NCI-H2171 treated with DMSO at 0.1 percent for 48 hours (cell line): Measurements from ENCODE around the gene PNRC1.
"Not testable (repeated sequence)": the region's sequence is repeated elsewhere in the genome, so short reads cannot be mapped to it uniquely, and the experiment has no call there.

Source experiments
- DNase-seq: peaks from one replicate; lab custom pipeline; 2025; lab: John Stamatoyannopoulos, UW

The PNRC1 gene

DNA sequence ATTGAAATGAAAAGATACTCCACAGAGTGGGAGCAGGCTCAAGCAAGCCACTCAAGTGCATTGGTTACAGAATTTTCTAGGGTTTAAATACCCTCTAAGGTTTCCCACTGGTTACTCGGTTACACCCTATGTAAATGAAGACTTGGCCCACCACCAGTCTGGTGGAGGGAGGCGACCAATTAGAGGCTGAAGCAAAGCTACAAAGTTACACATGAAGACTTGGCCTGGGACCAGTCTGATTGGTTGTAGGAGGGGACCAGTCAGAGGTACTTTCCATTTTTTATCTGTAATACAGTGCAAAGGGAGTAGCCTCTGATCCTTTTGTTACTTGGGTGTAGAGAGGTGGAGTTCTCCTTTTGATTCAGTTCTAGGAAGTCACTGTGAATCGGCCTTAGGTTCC is 29.7 kb downstream of the PNRC1 start:
- DNase-seq, result no peak

DNA sequence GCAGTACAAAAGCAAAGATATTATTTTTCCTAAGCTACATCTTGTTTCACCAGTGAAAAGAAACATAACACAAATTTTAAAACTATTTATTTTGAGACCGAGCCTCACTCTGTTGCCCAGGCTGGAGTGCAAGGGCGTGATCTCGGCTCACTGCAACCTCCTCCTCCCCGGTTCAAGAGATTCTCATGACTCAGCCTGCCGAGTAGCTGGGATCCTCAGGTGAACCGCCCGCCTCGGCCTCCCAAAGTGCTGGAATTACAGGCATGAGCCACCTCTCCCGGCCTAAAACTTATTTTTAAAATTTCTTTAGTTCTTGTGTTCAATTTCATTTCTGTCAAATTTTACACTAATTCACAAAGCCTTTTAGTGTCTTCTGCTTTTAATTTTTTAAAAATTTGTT is 31.4 kb downstream of the PNRC1 start:
- DNase-seq, result no peak

DNA sequence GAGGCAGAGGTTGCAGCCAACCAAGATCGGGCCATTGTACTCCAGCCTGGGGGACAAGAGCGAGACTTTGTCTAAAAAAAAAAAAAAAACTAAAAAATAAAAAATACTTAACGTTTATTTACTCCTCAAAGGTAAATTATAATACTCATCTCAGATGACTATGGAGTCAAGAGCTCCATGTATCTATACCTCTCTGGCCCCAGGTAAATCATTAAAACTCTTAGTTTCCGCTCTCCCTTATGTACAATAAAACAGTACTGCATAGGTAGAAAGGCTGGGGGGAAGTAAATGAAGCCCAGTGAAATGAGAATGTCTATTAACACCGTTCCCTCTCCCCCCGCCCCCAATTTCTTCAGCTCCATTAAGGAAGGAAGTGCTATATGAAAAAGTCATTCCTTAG is 36.2 kb downstream of the PNRC1 start:
- no peak for DNase-seq

DNA sequence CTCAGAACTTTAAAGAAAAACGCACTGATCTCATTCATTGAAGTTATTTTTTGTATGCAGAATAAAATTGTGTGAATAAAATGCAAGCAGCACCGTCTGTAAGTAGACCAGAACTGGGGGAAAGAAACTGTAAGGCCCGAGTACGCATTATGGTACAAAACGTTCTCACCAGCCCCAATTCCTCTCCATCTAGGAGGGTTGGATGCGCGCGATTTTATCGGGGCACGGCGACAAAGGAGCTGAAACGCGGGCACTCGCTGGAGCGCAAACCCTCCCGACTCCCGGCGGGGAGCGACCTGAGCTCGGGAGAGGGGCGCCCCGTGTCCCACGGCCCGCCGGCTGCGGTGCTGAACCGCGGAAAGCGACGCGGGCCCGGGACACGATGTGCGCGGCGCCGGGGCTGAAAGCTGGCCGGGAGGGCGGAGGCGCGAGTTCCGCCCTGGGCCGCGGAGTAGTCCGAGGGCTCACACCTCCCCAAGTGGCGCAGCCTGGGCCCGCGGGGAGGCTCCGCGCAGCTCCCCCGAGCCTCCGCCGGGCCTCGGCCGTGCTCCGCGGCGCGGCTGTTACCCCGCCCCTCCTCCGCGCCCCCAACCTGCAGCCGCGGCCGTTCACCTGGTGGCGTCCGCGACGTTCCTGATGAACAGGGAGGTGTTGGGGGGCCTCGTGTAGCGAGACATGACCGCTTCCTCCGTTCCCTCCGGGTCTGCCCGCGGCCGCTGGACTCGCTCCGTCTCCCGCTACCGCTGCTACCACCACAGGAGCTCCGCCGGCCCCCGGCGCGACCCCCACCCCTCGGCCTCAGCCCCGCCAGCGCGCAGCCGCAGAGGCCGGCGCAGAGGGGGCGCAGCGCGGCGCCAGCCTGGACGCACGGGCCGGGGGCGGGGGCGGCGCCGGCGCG is 36.9 kb downstream of the PNRC1 start, which contains the start of gene SRSF12:
Gene SRSF12 (minus strand): TSS at position 861 of the 898 bp plus-strand sequence. CDS start 184 bp downstream, at position 677.
- peak; percentile 59 for DNase-seq

DNA sequence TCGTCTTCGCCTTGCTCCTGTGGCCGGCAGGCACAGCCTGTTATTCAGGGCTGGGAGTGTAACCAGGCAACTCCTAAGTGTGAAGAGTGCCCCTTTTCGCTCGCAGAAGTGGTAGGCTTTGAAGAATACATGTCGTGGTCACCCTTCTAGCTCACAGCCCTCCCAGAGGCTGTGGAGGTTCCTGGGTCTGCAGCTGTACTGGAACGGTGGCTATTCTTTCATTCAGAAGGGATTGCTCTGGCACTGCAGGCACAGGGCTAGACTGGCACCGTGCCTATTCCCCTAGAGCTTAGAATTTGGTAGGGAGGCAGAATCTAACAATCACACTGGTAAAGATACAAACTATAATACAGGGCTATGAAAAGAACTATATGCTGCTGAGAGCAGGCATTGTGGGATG is 38.4 kb downstream of the PNRC1 start:
- DNase-seq, result no peak

DNA sequence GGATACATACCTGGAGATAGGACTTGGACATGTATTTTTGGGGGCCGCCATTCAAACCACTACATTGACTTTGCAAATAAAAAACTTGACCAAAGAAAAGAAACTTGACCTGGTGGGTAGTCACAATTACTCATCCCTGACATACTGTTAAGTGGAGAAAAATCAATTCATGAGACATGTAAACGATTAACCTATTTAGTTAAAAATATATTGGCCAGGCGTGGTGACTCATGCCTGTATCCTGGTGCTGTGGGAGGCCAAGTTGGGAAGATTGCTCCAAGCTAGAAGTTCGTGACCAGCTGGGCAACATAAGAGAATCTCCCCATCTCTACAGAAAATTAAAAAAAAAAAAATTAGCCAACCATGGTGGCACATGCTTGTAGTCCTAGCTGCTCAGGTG is 39.8 kb downstream of the PNRC1 start:
- DNase-seq, result no peak

DNA sequence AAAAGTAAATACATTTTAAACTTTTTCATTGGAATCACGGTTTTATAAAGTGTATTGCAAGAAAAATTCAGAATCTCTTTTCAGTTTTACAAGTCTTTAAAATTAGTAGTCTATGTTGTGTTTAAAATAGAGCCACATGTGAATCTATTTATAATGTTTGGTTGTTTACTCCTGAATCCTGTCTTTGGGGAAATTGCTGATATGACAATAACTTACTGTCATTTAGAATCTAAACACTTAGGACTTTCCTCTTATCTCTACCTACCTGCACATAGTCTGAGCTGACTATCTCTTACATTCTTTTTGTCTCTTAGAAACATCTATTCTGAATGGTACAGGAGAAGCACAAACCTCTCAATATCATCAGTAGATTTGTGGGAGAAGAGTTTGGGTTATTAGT is 41.4 kb downstream of the PNRC1 start:
- DNase-seq, result no peak

DNA sequence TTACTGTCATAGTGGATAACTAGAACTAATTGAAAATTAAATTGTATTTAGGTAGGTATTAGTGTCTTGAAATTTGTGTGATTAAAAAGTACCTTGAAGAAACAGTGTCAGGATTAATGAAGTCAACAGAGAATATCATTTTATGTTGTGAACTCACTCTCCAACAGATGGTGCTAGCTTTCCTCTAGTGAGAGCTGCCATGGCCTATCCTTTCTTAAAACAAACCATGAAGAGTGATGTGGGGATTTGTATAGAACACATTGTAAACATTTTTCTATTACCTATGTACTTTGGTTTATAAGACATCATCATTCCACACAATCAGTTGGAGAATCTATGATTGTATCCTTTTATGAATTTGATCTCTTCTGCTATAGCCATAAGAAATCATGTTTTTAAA is 42.1 kb downstream of the PNRC1 start:
- peak; percentile 61 for DNase-seq

DNA sequence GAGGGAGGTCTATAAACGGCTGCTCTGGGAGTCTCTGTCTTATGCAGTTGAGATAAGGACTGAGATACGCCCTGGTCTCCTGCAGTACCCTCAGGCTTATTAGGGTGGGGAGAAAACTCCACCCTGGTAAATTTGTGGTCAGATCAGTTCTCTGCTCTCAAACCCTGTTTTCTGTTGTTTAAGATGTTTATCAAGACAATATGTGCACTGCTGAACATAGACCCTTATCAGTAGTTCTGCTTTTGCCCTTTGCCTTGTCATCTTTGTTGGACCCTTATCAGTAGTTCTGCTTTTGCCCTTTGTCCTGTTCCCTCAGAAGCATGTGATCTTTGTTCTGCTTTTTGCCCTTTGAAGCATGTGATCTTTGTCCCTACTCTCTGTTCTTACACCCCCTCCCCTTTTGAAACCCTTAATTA is 47.7 kb downstream of the PNRC1 start:
- not testable (repeated sequence) for DNase-seq

DNA sequence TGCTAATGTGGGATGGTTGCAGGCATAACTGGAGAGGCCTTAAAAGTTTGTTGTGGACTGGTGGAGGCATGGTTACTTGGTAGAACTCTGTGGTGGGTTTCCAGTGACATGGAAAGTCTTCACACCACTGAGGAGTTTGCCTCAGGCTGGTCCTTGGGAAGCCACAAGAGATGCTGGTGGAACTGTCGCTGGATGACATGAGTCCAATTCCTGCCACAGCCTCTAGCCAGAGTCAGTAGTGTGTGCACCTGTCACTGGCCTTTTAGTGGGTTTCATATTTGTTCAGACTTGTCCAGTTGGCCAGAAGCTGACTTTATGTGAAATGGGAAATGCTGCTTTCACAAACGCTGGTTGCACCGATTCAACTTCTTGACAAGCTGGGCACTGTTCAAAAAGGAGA is 51.0 kb downstream of the PNRC1 start:
- no peak for DNase-seq

DNA sequence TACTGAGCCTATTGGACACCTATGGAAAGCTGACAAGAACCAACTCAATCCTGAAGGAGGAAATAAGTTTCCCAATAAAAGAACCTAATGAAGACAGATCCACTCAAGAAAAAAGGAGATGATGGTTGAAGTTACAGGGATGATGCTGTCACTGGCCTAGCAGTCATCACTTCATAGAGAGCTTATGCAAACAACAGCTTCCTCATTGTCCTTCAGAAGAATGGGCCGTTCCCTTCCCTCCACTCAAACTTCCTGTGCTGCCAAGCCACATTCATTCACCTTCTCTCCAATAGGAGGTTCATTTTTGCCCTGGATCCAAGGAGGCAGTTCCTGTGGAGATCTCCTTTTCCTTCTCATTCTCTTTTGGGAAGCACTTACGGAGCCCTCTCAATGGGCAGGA is 51.5 kb downstream of the PNRC1 start:
- no peak for DNase-seq

DNA sequence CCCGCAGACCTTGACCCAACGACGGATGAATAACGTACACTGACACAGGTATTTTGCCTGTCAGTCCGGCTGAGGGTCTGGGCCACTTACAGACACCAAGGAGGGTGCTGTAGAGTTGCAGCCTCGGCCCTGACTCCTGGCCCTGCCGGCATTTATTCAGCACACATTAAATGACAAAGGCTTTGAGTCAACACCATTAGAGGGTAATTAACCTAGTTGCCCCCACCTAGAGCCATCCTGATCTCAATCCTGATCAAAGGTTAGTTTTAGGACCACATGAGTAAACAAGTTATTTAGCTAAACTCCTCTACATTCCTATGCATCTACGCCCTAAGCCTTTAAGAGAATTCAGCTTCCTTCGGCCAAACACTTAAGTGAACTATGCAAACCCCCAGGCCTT is 53.4 kb downstream of the PNRC1 start:
- DNase-seq, result no peak

DNA sequence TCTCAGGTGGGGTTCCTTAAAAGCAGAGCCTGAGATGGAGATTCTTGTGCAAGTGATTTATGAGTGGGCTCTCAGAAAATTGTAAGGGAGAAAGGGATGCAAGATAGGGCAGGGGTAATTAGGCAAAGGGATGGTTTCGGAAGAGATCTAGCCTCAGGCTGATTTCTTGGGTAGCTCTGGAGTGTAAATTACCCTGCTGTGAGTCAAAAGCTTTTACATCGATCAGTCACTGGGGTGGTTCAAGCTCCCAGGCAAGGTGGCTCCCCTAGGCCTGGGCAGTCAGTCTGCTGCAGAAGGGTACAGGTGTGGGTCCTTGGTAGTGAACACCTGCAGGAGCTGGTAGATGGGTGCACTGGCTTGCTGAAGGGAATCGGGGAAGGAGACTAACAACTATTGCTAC is 54.2 kb downstream of the PNRC1 start:
- DNase-seq, result no peak
